SK-N-SH (cell line): ENCODE data around the gene ADRA1B. TPM values are rescaled to one million over a fixed set of nuclear protein-coding genes. Genes with fewer than 3 reads are reported as not detected.

Experiments
- CTCF ChIA-PET: fragments of 300-600, 350-600 bp; formaldehyde crosslinking; extraction: SDS; loops from one replicate; lab custom pipeline; 2021; lab: Yijun Ruan, JAX
- POLR2A ChIA-PET: fragments of 350-600 bp; sonication (Branson Sonifier 250); formaldehyde crosslinking; extraction: SDS; loops from one replicate; lab custom pipeline; 2020; ENCODE audit warnings: antibody characterized with exemption, inconsistent platforms; lab: Yijun Ruan, JAX
- DNase-seq: peaks from one replicate; pipeline ENCODE4 v3.0.0; 2012
- H2AFZ ChIP-seq: fragments of 200-600 bp; sonication (generic); 2 replicates; pipeline ENCODE4 v1.8.1; 2016; ENCODE audit warnings: antibody characterized with exemption, mild to moderate bottlenecking, low read depth
- H3F3A ChIP-seq: fragments of 200-600 bp; sonication (generic); replicated peaks from 2 replicates; pipeline ENCODE3; 2016; ENCODE audit warnings: antibody characterized with exemption, mild to moderate bottlenecking; ENCODE audit not compliant: insufficient read depth
- H3K27ac ChIP-seq, 2 experiments: fragments of 200-500 bp in 1 of 2; fragments of 200-600 bp in 1 of 2; sonication (Bioruptor generic) in 1 of 2; sonication (generic), shearing (Covaris generic) in 1 of 2; 2 replicates each; pipeline versions ENCODE4 v1.5.1 to v1.6.1; 2014 to 2016; ENCODE audit warnings: low read depth in 2 of 2, inconsistent platforms in 1 of 2, low read length in 1 of 2, mild to moderate bottlenecking in 1 of 2, mixed read lengths in 1 of 2
- H3K27me3 ChIP-seq: fragments of 200-600 bp; sonication (generic), shearing (Covaris generic); 2 replicates; pipeline ENCODE4 v1.6.1; 2016; ENCODE audit warnings: mixed run types; ENCODE audit not compliant: insufficient read depth
- H3K36me3 ChIP-seq, 2 experiments: fragments of 200-500 bp in 1 of 2; fragments of 200-600 bp in 1 of 2; sonication (Bioruptor generic) in 1 of 2; sonication (generic) in 1 of 2; replicated peaks in 1 of 2; 2 replicates each; pipeline versions ENCODE3 to v1.5.1; 2014 to 2016; ENCODE audit warnings: low read length in 1 of 2, mild to moderate bottlenecking in 1 of 2; ENCODE audit not compliant: insufficient read depth in 2 of 2, control insufficient read depth in 1 of 2
- H3K4me1 ChIP-seq, 2 experiments: fragments of 200-500 bp in 1 of 2; fragments of 200-600 bp in 1 of 2; sonication (Bioruptor generic) in 1 of 2; sonication (generic), shearing (Covaris generic) in 1 of 2; 2 replicates each; pipeline versions ENCODE4 v1.5.1 to v1.6.1; 2014 to 2016; ENCODE audit warnings: low read depth in 1 of 2, low read length in 1 of 2, mixed run types in 1 of 2; ENCODE audit not compliant: insufficient read depth in 2 of 2, control insufficient read depth in 1 of 2
- H3K4me2 ChIP-seq: fragments of 200-600 bp; sonication (generic), shearing (Covaris generic); 2 replicates; pipeline ENCODE4 v1.6.1; 2017; ENCODE audit warnings: mixed run types
- H3K4me3 ChIP-seq, 2 experiments: fragments of 200-500 bp in 1 of 2; fragments of 200-600 bp in 1 of 2; sonication (Bioruptor generic) in 1 of 2; sonication (generic), shearing (Covaris generic) in 1 of 2; 2 replicates each; pipeline versions ENCODE4 v1.5.1 to v1.8.1; 2014 to 2016; ENCODE audit warnings: low read depth in 2 of 2, inconsistent platforms in 1 of 2, low read length in 1 of 2, mild to moderate bottlenecking in 1 of 2, mixed read lengths in 1 of 2, moderate library complexity in 1 of 2
- H3K79me2 ChIP-seq: fragments of 200-600 bp; sonication (generic); 2 replicates; pipeline ENCODE4 v1.8.1; 2017; ENCODE audit warnings: mild to moderate bottlenecking; ENCODE audit not compliant: insufficient read depth
- H3K9ac ChIP-seq: fragments of 200-600 bp; sonication (generic); 2 replicates; pipeline ENCODE4 v1.6.1; 2017; ENCODE audit warnings: mixed run types
- H3K9me2 ChIP-seq: fragments of 200-600 bp; sonication (generic); 2 replicates; pipeline ENCODE4 v1.6.1; 2017; ENCODE audit warnings: mixed run types
- H3K9me3 ChIP-seq: fragments of 200-600 bp; sonication (generic); 2 replicates; pipeline ENCODE4 v1.6.1; 2017; ENCODE audit warnings: mixed run types, mild to moderate bottlenecking, moderate library complexity
- H4K20me1 ChIP-seq: fragments of 200-600 bp; sonication (generic); 2 replicates; pipeline ENCODE4 v1.6.1; 2017; ENCODE audit warnings: mild to moderate bottlenecking, mixed run types; ENCODE audit not compliant: insufficient read depth
- CHD2 ChIP-seq: fragments of 150-350 bp; IDR thresholded peaks from 2 replicates; pipeline ENCODE4 v1.6.1; 2018; ENCODE audit warnings: low read length; ENCODE audit not compliant: partially characterized antibody
- CTCF ChIP-seq: fragments of 200-600 bp; sonication (generic); IDR thresholded peaks from 2 replicates; pipeline ENCODE4 v1.6.1; 2017; ENCODE audit warnings: antibody characterized with exemption, mild to moderate bottlenecking, moderate library complexity
- ELF1 ChIP-seq: IDR thresholded peaks from 2 replicates; pipeline ENCODE4 v1.4.0; 2012
- FOSL2 ChIP-seq: IDR thresholded peaks from 2 replicates; pipeline ENCODE4 v1.4.0; 2012; ENCODE audit warnings: low read depth, mild to moderate bottlenecking, moderate library complexity, borderline replicate concordance
- FOXJ3 ChIP-seq: sonication (generic); formaldehyde crosslinking; IDR thresholded peaks from 2 replicates; pipeline ENCODE4 v1.5.1; 2020; ENCODE audit warnings: mild to moderate bottlenecking, missing genetic modification reagents
- GABPA ChIP-seq: IDR thresholded peaks from 2 replicates; pipeline ENCODE4 v1.4.0; 2012; ENCODE audit warnings: low read depth, mild to moderate bottlenecking
- NFIC ChIP-seq: IDR thresholded peaks from 2 replicates; pipeline ENCODE4 v1.4.0; 2012; ENCODE audit warnings: borderline replicate concordance
- REST ChIP-seq: IDR thresholded peaks from 2 replicates; pipeline ENCODE4 v1.6.1; 2012; ENCODE audit warnings: mild to moderate bottlenecking, low read depth, low read length, moderate library complexity
- TEAD4 ChIP-seq: IDR thresholded peaks from 2 replicates; pipeline ENCODE4 v1.4.0; 2012; ENCODE audit warnings: mild to moderate bottlenecking, borderline replicate concordance; ENCODE audit not compliant: insufficient read depth
- YY1 ChIP-seq: IDR thresholded peaks from 2 replicates; pipeline ENCODE4 v1.4.0; 2012; ENCODE audit warnings: low read depth, mild to moderate bottlenecking
- WGBS: methylation state at CpG from one replicate; pipeline ENCODE4 v1.1.6; 2017; ENCODE audit warnings: low lambda C conversion rate; 5-methylcytosine and 5-hydroxymethylcytosine counted together
- polyA plus RNA-seq, 3 experiments: library from polyadenylated mRNA; depleted of rRNA; stranded (reverse); fragments of >200 nt; gene quantifications; 2 replicates each; pipeline ENCODE4 v1.2.3, GENCODE V29; 2012
- TF ChIP-seq, protein P1 (sequence below): IDR thresholded peaks from 2 replicates; pipeline ENCODE4 v1.4.0; 2012; ENCODE audit warnings: low read depth, borderline replicate concordance

Gene ADRA1B
- polyA plus RNA-seq, 1 of the 3 experiments (the other 2 are of a cell fraction) = 2.2 TPM

GRCh38 chr5:159888860-159889259 lies 27.4 kb upstream of the ADRA1B start (continued):
- no peak for TF ChIP-seq NFIC

- no peaks in the 10 kb centered on the region for H3K9me3 ChIP-seq
- no peaks in the 10 kb centered on the region for H4K20me1 ChIP-seq
- TF ChIP-seq FOSL2 (no peak), YY1 (no peak), FOXJ3 (CRISPR knock-in tag) (no peak), ELF1 (no peak), CHD2 (no peak), CTCF (no peak), REST (no peak), GABPA (no peak), TEAD4 (no peak), NFIC (no peak)
- TF ChIP-seq, protein P1, sequence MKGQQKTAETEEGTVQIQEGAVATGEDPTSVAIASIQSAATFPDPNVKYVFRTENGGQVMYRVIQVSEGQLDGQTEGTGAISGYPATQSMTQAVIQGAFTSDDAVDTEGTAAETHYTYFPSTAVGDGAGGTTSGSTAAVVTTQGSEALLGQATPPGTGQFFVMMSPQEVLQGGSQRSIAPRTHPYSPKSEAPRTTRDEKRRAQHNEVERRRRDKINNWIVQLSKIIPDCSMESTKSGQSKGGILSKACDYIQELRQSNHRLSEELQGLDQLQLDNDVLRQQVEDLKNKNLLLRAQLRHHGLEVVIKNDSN = no peak
- H3F3A ChIP-seq = peaks cover 3% of the 10 kb centered on the region
- H3K4me1 ChIP-seq = no peaks in the 10 kb centered on the region
- no peak overlapping the region for H3K9ac ChIP-seq
- H3K27ac ChIP-seq = no peak overlapping the region
- no peak overlapping the region for H2AFZ ChIP-seq
- H3K79me2 ChIP-seq = no peaks in the 10 kb centered on the region
- no peak overlapping the region for H3K4me3 ChIP-seq
- no peaks in the 10 kb centered on the region for H3K9me2 ChIP-seq
- H3K27me3 ChIP-seq = no peaks in the 10 kb centered on the region
- H3K4me2 ChIP-seq = no peak overlapping the region
- POLR2A ChIA-PET = no interaction called here
- CTCF ChIA-PET = no interaction called here
- 57% methylated on average over 1 of the region's 1 CpG for WGBS
- no peaks in the 10 kb centered on the region for H3K36me3 ChIP-seq
- no peak for DNase-seq
Measured at GRCh38 chr5:159890141-159890540, 26.1 kb upstream of the ADRA1B start.
